Activated CD4-positive, alpha-beta T cell treated with anti-CD3 and anti-CD28 coated beads, Interleukin-2, amount 50 U/mL, for 16 hours (primary cell): ENCODE measurements around the gene EOGT.

Source experiments
- DNase-seq: peaks from one replicate; pipeline ENCODE4 v3.0.0-alpha.2; 2020

Gene EOGT

DNA sequence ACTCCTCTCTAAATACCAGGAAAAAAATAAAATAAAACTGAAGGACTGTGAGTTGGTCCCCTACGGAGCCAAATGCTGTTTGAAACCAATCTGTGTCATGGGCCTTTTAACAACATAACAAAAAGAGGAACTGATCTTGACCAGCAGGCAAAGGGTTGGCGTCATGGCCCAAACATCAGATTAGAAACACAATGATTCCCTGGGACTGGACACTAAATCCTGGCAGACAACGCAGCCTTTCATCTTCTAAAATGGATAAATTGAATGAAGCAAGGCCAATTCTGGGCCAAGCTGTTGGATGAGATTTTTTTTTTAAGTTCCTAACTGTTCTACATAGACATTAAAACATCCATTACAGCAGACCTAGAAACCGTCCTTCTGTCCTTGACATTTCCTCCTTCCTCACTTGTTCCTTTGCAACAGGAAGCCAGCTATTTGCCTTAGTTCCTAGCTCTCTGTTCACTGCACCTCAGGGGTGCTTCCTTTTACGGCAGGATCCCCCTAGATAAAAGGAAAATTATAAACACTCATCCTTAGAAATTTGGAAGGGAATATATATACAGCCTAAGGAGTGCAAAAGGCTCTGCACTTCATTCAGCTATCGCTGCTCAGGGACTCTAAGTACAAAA, 59.6 kb downstream of the EOGT start:
- DNase-seq: no peak

DNA sequence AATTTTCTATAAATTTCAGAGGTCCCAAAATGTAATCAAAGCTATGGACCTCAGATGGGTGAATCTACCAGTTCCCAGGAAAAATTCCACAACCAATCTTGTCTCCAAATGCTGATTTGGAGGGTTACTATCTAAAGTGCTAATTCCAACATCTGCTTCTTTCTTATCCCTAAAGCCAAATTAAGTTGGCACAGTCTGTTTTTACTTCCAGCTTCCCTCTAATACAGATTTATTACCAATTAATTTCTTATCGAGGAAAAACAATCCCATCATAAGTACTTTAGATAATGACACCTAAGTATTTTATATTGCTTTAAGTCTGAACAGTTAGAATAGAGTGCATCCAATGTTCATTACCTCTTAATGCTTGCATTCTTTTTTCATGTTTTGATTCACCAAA, 68.3 kb downstream of the EOGT start:
- DNase-seq: no peak

DNA sequence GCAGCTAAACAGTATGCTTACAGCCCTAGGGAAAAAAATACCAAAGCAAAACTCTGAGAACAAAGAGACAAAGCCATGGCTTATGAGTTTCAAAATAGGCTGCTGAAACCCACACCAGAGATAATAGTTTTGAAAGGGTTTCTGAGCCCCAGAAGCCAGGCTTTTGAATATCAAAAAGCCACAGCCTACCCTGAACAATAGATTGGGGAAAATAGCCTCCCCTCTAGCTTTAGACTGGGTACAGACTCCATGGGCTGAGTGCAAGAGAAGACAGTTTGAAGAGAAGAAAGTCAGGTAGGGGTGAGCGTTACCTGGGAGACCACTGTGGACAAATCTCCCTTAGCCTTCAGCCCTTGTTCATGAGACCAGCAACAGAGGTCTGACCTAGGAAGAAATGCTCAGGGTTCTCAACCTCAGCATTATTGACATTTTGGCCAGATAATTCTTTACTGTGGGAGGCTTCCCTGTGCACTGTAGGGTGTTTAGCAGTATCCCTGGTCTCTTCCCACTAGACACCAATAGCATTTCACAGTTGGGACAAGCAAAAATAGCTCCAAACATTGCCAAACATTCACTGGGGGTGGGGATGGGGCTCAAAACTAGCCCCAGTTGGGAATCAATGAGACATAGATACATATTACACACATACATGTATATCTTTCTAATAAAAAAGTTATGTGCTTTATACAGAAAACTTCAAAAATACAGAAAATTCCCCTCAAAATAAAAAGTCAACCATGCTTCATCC, 69.6 kb downstream of the EOGT start:
- no peak for DNase-seq

DNA sequence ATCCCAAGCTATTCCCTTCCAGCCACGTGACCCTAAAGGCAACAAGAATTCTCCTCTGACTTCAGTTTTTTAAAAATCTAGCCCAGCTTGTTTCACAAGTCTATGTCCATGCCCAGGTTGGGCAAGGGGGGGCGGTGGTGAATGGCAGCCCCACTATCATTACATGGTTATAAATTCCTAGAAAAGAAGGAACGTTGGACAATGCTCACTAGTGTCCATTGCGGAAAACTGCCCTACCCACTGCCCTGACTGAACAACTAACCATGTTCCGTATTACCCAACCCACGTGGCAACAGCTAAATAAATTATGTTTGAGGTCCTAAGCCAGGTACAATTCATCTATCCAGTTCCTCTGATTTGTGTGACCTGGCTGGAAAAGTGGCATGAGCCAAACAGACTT, 72.4 kb downstream of the EOGT start:
- DNase-seq: no peak

DNA sequence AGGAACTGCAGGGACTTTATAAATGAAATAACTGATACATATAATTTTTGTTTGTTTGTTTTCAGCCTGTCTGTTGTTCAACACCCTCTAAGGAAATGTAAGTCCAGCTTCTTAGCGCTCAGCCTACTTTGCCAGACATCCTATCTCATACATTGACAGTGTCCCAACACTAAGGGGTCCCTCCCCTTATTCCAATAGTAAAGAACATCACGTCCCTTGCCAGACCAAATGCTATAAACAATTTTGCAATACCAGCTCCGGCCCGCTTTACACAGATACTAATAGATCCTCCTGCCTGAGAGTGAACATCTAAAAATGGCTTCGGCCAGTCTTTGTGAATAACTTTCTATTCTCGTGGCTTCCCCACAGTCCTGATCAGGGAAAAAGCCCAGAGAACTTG, 76.6 kb downstream of the EOGT start:
- DNase-seq: no peak

DNA sequence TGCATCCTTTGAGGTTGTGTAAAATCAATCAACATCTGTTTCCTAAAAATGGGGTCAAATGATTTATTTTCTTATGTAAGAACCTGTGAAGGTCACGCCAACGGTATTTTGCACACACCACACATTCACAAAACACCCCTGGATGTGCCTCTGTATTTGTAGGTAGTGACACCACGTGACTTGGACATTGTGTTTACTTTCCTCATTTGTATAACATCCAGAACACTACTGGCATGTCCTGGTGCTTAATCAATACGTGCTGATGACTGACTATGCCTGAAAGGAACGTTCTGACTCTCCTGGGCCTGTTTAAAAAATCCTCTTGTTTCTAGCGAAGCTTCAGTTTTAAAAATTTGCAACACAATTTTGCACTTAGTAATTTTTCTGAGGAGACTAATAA, 77.7 kb downstream of the EOGT start:
- DNase-seq: no peak

DNA sequence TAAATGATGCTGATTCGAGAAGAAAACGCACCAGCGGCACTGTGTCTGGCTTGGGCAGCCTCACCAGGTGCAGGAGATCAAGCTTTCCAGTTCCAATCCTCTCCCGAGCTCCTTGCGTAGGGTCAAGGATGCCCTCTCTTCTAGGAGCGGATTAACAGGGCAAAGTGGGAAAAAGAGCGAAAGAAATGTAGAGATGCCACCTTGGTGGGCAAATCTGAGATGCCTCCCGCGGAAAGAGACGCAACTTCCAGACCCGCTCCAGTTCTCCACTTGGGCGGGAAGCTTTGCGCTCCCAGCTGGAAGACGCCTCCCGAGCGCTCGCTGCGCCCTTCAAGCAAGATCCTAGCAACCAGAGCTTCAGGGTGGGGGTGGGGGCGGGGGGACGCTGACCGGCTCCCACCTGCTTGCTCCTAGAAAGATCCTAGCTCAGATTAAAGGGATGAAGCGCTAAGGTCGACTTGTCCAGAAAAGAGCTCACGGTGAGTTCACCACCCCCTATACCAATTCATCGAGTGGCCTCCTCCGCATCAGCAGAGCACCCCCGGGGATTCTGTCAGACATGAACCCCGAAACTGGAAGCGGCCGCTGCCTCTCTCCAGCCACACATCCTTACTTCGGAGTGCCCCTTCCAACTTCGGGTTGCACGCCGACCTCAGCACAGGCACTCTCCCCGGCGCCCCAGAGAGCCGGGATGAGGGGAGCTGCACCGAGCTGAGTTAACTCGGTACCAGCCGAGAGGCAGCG, 81.9 kb downstream of the EOGT start:
- DNase-seq: no peak
